Spinal cord (tissue), 10 donors: ENCODE results near the gene RSPH10B. TPM values are rescaled to one million over a fixed set of nuclear protein-coding genes. Genes with fewer than 3 reads are reported as not detected.
A peak's percentile ranks its signal among the peaks of the same experiment; 100 is the strongest.
"Not testable (repeated sequence)": the region's sequence is repeated elsewhere in the genome, so short reads cannot be mapped to it uniquely, and the experiment has no call there.

Experiments
- DNase-seq, 6 donors: peaks; one replicate each; pipeline versions ENCODE4 v3.0.0 to v3.0.0-alpha.2; 2013 to 2015; ENCODE audit warnings: low spot score in 6 of 6, low read depth in 4 of 6
- H3K27ac ChIP-seq: one replicate; pipeline ENCODE4 v1.5.1; 2013; ENCODE audit warnings: low read depth, low read length, control low read depth
- H3K27me3 ChIP-seq: one replicate; pipeline ENCODE4 v1.6.1; 2013; ENCODE audit warnings: low read length; ENCODE audit not compliant: control insufficient read depth, insufficient read depth
- H3K36me3 ChIP-seq: one replicate; pipeline ENCODE4 v1.6.1; 2013; ENCODE audit warnings: low read length; ENCODE audit not compliant: control insufficient read depth, insufficient read depth
- H3K4me1 ChIP-seq: one replicate; pipeline ENCODE4 v1.6.1; 2013; ENCODE audit warnings: low read length; ENCODE audit not compliant: control insufficient read depth, insufficient read depth
- H3K4me3 ChIP-seq: one replicate; pipeline ENCODE4 v1.5.1; 2013; ENCODE audit warnings: low read depth, low read length, control low read depth
- H3K9me3 ChIP-seq: one replicate; pipeline ENCODE4 v1.6.1; 2013; ENCODE audit warnings: low read length; ENCODE audit not compliant: control insufficient read depth, insufficient read depth
- WGBS: methylation state at CpG from one replicate; pipeline ENCODE4 v1.1.5; 2013; ENCODE audit warnings: missing lambda C conversion rate; ENCODE audit not compliant: insufficient coverage; 5-methylcytosine and 5-hydroxymethylcytosine counted together
- long read RNA-seq, 4 donors: transcript quantifications; one replicate each; lab custom pipeline, GENCODE V29; 2026
- polyA plus RNA-seq, 2 donors: library from polyadenylated mRNA; unstranded; fragments of 120-200 nt; gene quantifications; one replicate each; pipeline ENCODE4 v1.2.1, GENCODE V29; 2013; ENCODE audit not compliant: insufficient read length in 2 of 2
- total RNA-seq, 2 donors: library from RNA; depleted of rRNA in 1 of 2; stranded (reverse); fragments of 120-200 nt in 1 of 2; fragments of >200 nt in 1 of 2; gene quantifications; one replicate each; pipeline versions ENCODE4 v1.2.3 to v1.2.4, GENCODE V29; 2013 to 2014
- donor health status: healthy.

RSPH10B gene
- total RNA-seq (1 to 10 TPM; 2.2 to 4.7 TPM), polyA plus RNA-seq (1 to 10 TPM; 2.6 to 3.9 TPM)
- long read RNA-seq, donor 1, partial matches to known transcripts = 26 of 60 reads
- long read RNA-seq, donor 1, other reads (novel, unspliced or antisense) = 34 of 60 reads
- long read RNA-seq, donor 2 = 0 reads
- long read RNA-seq, donor 3 = 0 reads
- long read RNA-seq, donor 4, partial matches to known transcripts = 36 of 36 reads
- long read RNA-seq, donor 4, other reads (novel, unspliced or antisense) = 0 of 36 reads

DNA sequence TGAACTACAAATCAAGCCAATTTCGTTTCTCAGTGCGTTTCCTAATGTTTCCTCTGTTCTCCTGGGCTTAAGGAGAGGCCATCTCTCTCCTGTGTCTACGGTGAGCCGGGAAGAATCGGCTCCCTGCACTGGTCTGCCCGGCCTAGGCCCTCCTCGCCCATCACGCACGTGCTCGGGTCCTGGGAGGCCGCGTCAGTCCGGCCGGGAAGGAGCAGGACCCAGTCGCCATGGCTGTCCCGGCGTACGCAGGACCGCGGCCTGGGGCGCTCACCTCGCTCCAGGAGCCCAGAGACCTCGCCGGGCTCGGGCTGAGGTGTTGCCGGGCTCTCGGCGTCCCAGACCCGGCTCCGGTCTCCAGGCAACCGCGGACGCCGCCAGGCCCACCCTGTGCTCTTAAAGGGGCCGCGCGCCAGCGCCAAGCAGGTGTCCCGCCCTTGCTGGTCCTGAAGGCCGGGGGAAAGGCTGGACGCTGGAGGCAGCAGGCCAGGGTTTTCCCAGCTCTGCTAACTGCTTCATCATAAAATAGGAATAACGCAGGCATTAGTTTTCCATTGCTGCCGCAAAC, at the start of gene RSPH10B:
RSPH10B (minus strand) TSS at position 343 of the 565 bp plus-strand sequence. CDS start 3,573 bp downstream, outside the sequence.
- H3K4me1 ChIP-seq, H3K36me3 ChIP-seq, H3K27me3 ChIP-seq, H3K4me3 ChIP-seq, H3K9me3 ChIP-seq, H3K27ac ChIP-seq: not testable (repeated sequence)
- DNase-seq = peak in 1 of 6 donors; percentile 1
- WGBS = 0% methylated on average over 3 of the region's 43 CpGs

DNA sequence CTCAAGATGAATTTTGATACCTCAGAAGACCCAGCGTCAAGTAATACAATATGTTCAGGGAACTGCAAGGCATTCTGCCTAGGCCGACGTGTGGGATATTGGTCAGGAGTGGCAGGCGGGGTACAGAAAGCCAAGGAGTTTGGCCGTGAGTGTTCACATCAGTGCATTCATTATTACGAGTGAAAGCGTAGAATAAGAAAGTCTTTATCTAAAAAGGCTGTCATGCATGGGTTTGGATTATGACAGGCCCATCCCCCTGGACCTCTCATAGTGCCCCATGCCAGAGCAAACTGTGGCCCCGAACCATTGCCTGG, 46.1 kb upstream of the RSPH10B start:
- Histone ChIP-seq H3K4me3 (no peak overlapping the region), H3K9me3 (no peaks in the 10 kb centered on the region), H3K27ac (peak overlapping the region; percentile 67), H3K27me3 (no peaks in the 10 kb centered on the region), H3K4me1 (peaks cover 11% of the 10 kb centered on the region), H3K36me3 (peaks cover 64% of the 10 kb centered on the region)
- 88% methylated on average over 8 of the region's 8 CpGs for WGBS
- no peak for DNase-seq

DNA sequence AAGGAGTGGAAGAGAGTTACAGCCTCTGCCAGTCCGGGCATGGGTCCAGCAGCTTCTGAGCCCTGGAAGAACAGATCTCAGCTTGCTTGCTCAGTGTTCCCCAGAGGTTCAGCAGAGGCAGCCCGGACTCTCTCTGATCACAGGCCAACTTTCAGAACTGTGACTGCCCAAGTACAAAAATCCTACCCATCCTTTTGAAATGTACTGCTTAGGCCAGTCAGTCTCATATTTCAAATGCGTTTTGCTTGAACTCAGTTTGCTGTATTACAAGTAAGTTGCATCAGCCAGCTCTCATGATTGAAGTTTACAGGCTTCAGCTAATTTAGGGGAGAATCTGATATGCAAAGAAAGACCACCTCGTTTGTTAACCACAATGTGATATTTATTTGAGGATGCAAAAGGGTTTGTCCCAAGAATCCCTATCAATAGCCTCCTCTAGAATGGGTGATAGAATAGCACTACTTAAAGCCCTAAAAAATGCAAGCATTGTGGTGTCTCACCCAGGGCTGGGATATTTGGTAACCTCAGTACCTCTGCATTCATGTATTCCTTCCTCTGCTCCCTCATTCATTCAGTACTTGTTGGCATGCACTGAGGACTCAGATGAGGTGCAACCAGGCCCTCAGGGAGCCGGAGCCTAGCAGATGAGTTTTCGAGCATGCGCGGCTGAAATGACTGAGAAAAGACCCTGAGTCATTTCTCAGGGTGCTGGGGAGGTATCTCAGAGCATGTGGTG, 45.6 kb upstream of the RSPH10B start:
- Histone ChIP-seq H3K36me3 (peaks cover 60% of the 10 kb centered on the region), H3K27me3 (no peaks in the 10 kb centered on the region), H3K9me3 (no peaks in the 10 kb centered on the region)

DNA sequence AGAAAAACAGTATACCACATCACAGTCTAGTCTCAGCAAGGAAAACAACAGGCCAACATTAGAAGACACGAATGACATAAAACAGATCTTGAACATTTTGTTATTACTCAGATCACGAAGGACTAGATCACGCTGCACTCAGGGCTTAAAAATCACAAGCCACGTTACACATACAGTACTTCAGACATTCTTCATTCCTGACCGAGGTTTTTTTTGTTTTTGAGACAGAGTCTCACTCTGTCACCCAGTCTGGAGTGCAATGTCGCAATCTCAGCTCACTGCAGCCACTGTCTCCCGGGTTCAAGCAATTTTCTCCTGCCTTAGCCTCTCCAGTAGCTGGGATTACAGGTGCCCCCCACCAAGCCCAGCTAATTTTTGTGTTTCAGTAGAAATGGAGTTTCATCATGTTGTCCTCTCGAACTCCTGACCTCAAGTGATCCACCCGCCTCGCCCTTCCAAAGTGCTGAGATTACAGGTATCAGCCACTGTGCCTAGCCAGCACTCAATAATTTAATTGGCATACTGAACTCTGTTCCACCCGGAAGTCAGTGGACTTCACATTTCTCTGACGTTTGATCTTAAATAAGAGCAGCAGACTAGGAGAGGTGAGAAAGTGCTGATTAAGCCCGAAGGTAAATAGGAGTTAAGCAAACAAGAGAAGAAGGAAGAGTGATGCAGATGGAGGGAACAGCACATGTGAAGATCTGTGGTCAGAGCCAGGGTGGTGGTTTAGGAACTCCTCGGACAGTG, 42.0 kb upstream of the RSPH10B start:
- Histone ChIP-seq H3K4me1 (peaks cover 18% of the 10 kb centered on the region), H3K4me3 (no peak overlapping the region), H3K27ac (no peak overlapping the region), H3K36me3 (peaks cover 30% of the 10 kb centered on the region), H3K9me3 (no peaks in the 10 kb centered on the region), H3K27me3 (no peaks in the 10 kb centered on the region)
- DNase-seq = no peak
- 92% methylated on average over 14 of the region's 14 CpGs for WGBS

More for the DNA sequence above, 45.6 kb upstream of the RSPH10B start:
- WGBS = 72% methylated on average over 7 of the region's 8 CpGs
- Histone ChIP-seq H3K4me1 (peaks cover 11% of the 10 kb centered on the region), H3K27ac (peak overlapping the region; percentile 67), H3K4me3 (no peak overlapping the region)
- DNase-seq = peak in 5 of 6 donors; percentile 33 to 77 (median 43)

DNA sequence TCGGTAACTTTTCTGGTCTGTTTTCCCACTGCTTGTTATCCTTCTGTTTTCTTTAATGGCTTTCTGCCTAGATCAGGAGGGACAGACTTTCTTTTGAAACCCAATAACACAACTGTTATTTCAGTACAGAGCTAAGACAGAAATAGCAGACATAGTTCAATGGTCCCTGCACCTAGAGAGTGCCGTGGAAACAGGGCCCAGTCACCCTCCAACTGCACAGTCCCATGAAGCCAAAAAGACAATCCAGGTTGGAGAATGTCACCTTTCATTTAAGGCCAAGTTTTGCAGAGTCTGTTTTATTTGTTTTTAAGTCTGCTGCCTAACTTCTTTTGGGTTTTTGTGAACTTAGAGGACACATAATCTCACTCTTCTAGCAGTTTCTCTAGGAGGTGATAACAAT, 41.1 kb upstream of the RSPH10B start:
- Histone ChIP-seq H3K9me3 (no peaks in the 10 kb centered on the region), H3K27ac (no peak overlapping the region)
- WGBS = 80% methylated on average over 2 of the region's 2 CpGs

DNA sequence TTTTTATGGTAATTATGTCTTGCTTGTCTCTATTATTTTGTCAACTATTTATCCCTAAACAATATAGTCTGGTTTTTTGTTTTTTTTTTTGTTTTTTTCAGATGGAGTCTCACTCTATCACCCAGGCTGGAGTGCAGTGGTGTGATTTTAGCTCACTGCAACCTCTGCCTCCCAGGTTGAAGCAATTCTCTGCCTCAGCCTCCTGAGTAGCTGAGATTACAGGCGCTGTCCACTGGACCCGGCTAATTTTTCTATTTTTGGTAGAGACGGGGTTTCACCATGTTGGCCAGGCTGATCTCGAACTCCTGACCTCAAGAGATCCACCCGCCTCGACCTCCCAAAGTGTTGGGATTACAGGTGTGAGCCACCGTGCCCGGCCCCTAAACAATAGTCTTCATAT, 39.9 kb upstream of the RSPH10B start:
- not testable (repeated sequence) for H3K4me1 ChIP-seq, DNase-seq, H3K27me3 ChIP-seq, H3K9me3 ChIP-seq, H3K27ac ChIP-seq
- WGBS = 90% methylated on average over 2 of the region's 8 CpGs
- Histone ChIP-seq H3K36me3 (peaks cover 15% of the 10 kb centered on the region), H3K4me3 (peak overlapping the region; percentile 96)

More for the DNA sequence above, 41.1 kb upstream of the RSPH10B start:
- H3K36me3 ChIP-seq = peaks cover 22% of the 10 kb centered on the region
- no peaks in the 10 kb centered on the region for H3K27me3 ChIP-seq
- no peak overlapping the region for H3K4me3 ChIP-seq
- H3K4me1 ChIP-seq = peaks cover 18% of the 10 kb centered on the region
- DNase-seq = no peak

DNA sequence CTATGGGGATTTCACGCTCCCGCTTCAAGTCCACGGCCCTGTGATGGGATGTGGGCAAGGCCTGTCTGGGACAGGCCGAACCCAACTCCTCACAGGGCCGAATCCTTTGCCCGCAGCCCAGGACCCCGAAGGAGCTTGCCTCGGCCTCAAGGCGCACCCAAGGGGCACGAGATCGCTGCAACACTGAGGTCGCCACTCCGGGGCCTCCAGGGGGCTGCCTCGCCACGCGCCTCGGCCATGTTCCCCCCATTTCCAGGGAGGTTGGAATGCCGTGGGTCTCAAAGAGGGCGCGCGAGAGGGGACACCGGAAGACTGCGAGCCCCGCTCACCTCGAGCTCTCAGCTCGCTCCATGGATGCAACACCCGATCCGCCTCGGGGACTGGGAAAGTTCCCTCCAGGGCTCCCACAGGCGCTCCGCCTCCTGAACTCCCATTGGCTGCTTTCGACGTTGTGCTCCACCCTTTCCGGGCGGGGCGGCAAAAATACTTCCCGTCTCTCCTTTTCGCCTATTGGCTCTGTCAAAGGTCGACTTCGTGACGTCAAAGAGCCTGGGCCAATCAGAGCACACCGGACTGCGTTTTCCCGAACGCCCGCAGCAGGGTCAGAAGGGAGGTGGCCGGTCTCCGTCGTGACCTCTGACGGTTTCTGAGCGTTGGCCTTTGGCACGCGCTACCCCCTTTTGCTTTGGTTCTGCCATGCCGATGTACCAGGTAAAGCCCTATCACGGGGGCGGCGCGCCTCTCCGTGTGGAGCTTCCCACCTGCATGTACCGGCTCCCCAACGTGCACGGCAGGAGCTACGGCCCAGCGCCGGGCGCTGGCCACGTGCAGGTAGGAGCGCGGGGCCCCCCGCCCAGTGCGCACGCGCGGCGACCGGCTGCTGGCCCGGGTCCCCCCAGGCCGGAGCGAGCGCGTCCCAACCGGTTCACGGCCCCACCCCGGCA, 38.5 kb upstream of the RSPH10B start, which contains the start of the genes AIMP2 and PMS2:
AIMP2 (plus strand) TSS at position 605 of the 944 bp plus-strand sequence; CDS start at position 697, 92 bp downstream.
PMS2 (minus strand) TSS at position 382 of the 944 bp plus-strand sequence; CDS start at position 352, 30 bp downstream.
- H3K4me3 ChIP-seq = peak within 1 kb of the TSS; percentile 96
- H3K9me3 ChIP-seq = no peaks in the 10 kb centered on the region
- no peaks in the 10 kb centered on the region for H3K27me3 ChIP-seq
- H3K4me1 ChIP-seq = peaks cover 8% of the 10 kb centered on the region
- peak; percentile 99 to 100 (median 99) for DNase-seq
- peak within 1 kb of the TSS; percentile 93 for H3K27ac ChIP-seq
- peaks cover 14% of the 10 kb centered on the region for H3K36me3 ChIP-seq
- WGBS = under 1% methylated on average over 84 of the region's 84 CpGs

DNA sequence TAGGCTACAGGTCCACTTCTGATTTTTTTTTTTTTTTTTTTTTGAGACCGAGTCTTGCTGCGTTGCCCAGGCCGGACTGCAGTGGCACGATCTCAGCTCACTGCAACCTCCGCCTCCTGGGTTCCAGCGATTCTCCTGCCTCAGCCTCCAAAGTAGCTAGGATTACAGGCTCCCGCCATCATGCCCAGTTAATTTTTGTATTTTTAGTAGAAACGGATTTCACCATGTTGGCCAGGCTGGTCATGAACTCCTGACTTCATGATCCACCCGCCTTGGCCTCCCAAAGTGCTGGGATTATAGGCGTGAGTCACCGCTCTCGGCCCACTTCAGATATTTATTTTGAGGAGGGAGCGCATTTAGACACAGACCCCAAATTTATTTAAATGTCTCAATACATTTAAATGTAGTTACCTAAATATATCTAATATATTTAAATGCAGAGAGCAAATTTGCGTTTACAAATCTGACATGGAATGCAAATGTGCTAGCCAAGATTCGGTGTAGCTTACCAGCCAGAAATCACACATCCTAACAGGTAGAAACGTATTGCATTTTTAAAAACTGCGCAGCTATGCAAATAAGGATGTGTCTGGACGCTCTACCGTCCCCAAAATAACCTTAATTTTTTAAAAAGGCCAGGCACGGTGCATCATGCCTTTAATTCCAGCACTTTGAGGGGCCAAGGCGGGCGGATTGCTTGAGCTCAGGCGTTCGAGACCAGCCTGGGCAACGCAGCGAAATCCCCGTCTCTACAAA, 37.5 kb upstream of the RSPH10B start:
- WGBS = 56% methylated on average over 11 of the region's 27 CpGs
- H3K4me1 ChIP-seq, H3K27me3 ChIP-seq, DNase-seq, H3K36me3 ChIP-seq, H3K9me3 ChIP-seq: not testable (repeated sequence)
- Histone ChIP-seq H3K4me3 (peak overlapping the region; percentile 96), H3K27ac (peak overlapping the region; percentile 93)
